Smooth muscle cell (in vitro differentiated cells): ENCODE measurements around the gene AUTS2. TPM values are rescaled to one million over a fixed set of nuclear protein-coding genes. Genes with fewer than 3 reads are reported as not detected.

Experiments
- DNase-seq: peaks from one replicate; lab custom pipeline; 2025; ENCODE audit not compliant: unreplicated experiment; lab: John Stamatoyannopoulos, UW
- H2AFZ ChIP-seq: fragments of 200-600 bp; sonication (generic); 2 replicates; pipeline ENCODE4 v1.6.0; 2016; ENCODE audit warnings: antibody characterized with exemption, low read depth, mild to moderate bottlenecking
- H3F3A ChIP-seq: fragments of 200-600 bp; sonication (generic); 2 replicates; pipeline ENCODE4 v1.6.0; 2017; ENCODE audit warnings: antibody characterized with exemption, low read depth
- H3K27ac ChIP-seq: fragments of 200-600 bp; sonication (generic); 2 replicates; pipeline ENCODE4 v1.5.1; 2016; ENCODE audit warnings: low read depth, mild to moderate bottlenecking
- H3K27me3 ChIP-seq: fragments of 200-600 bp; sonication (generic); 2 replicates; pipeline ENCODE4 v1.6.1; 2016; ENCODE audit warnings: low read depth, mild to moderate bottlenecking
- H3K36me3 ChIP-seq: fragments of 200-600 bp; sonication (generic); 2 replicates; pipeline ENCODE4 v1.5.1; 2016; ENCODE audit warnings: low read depth
- H3K4me1 ChIP-seq: fragments of 200-600 bp; sonication (generic); 2 replicates; pipeline ENCODE4 v1.5.1; 2016; ENCODE audit warnings: low read depth
- H3K4me2 ChIP-seq: fragments of 200-600 bp; sonication (generic); 2 replicates; pipeline ENCODE4 v1.6.0; 2016; ENCODE audit warnings: mild to moderate bottlenecking
- H3K4me3 ChIP-seq: fragments of 200-600 bp; sonication (generic); 2 replicates; pipeline ENCODE4 v1.5.1; 2016; ENCODE audit warnings: mild to moderate bottlenecking
- H3K79me2 ChIP-seq: fragments of 200-600 bp; sonication (generic); 2 replicates; pipeline ENCODE4 v1.6.0; 2016; ENCODE audit warnings: low read depth, mild to moderate bottlenecking
- H3K9ac ChIP-seq: fragments of 200-600 bp; sonication (generic); 2 replicates; pipeline ENCODE4 v1.6.0; 2016; ENCODE audit warnings: low read depth
- H3K9me3 ChIP-seq: fragments of 200-600 bp; sonication (generic); replicated peaks from 2 replicates; pipeline ENCODE4 v1.5.1; 2016; ENCODE audit warnings: low read depth
- H4K20me1 ChIP-seq: fragments of 200-600 bp; sonication (generic); 2 replicates; pipeline ENCODE4 v1.6.0; 2016; ENCODE audit warnings: low read depth
- WGBS: methylation state at CpG from one replicate; pipeline ENCODE4 v1.1.7; 2016; ENCODE audit warnings: low lambda C conversion rate; 5-methylcytosine and 5-hydroxymethylcytosine counted together
- polyA plus RNA-seq: library from polyadenylated mRNA; unstranded; fragments of >200 nt; fragmentation: Nextera tagmentation; extraction: Ambion mirVana; gene quantifications from 2 replicates; pipeline ENCODE4 v1.2.1, GENCODE V29; 2016
- total RNA-seq: library from RNA; depleted of rRNA; stranded (reverse); fragments of >200 nt; gene quantifications from 2 replicates; pipeline ENCODE4 v1.2.3, GENCODE V29; 2014
- TF ChIP-seq, protein P1 (sequence below): fragments of 200-600 bp; sonication (generic); IDR thresholded peaks from 2 replicates; pipeline ENCODE4 v1.5.1; 2017; ENCODE audit warnings: borderline replicate concordance, mild to moderate bottlenecking, antibody characterized with exemption; ENCODE audit not compliant: insufficient read depth, poor library complexity, severe bottlenecking

Gene AUTS2
- total and polyA plus RNA-seq, 2 experiments from 2014 or later: 6.5 to 8.6 TPM

DNA sequence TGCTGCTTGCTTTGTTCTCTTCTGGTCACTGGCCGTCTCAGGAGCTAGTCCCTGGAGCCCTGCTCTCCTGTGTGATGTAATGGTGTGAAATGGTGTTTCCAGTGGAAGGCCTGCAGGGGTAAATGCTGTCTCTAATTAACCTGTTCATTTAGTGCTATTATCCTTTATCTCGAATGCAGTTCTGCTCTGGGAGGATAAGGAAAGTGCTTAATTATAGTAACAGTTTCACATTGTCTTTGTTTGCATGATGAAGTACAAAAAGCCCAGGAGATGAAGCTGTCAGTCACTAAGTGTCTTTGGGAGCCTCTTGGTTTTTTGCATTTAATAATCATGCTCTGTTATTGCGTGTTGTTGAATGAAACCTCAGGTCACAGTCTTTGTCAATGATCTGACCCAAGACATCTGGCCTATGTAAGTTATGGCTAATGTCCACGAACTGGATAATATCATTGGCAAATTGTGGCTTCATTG, 778.3 kb downstream of the AUTS2 start:
- Histone ChIP-seq H2AFZ (no peak overlapping the region), H3K36me3 (no peaks in the 10 kb centered on the region), H3K9me3 (no peaks in the 10 kb centered on the region), H3K4me2 (no peak overlapping the region), H3K4me3 (no peak overlapping the region), H3F3A (no peaks in the 10 kb centered on the region), H3K79me2 (no peaks in the 10 kb centered on the region), H3K27ac (no peak overlapping the region), H3K27me3 (no peaks in the 10 kb centered on the region), H4K20me1 (no peaks in the 10 kb centered on the region), H3K9ac (no peak overlapping the region), H3K4me1 (peaks cover 3% of the 10 kb centered on the region)
- WGBS: 66% methylated on average over 4 of the region's 4 CpGs
- TF ChIP-seq, protein P1, sequence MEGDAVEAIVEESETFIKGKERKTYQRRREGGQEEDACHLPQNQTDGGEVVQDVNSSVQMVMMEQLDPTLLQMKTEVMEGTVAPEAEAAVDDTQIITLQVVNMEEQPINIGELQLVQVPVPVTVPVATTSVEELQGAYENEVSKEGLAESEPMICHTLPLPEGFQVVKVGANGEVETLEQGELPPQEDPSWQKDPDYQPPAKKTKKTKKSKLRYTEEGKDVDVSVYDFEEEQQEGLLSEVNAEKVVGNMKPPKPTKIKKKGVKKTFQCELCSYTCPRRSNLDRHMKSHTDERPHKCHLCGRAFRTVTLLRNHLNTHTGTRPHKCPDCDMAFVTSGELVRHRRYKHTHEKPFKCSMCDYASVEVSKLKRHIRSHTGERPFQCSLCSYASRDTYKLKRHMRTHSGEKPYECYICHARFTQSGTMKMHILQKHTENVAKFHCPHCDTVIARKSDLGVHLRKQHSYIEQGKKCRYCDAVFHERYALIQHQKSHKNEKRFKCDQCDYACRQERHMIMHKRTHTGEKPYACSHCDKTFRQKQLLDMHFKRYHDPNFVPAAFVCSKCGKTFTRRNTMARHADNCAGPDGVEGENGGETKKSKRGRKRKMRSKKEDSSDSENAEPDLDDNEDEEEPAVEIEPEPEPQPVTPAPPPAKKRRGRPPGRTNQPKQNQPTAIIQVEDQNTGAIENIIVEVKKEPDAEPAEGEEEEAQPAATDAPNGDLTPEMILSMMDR: no peak
- DNase-seq: no peak

DNA sequence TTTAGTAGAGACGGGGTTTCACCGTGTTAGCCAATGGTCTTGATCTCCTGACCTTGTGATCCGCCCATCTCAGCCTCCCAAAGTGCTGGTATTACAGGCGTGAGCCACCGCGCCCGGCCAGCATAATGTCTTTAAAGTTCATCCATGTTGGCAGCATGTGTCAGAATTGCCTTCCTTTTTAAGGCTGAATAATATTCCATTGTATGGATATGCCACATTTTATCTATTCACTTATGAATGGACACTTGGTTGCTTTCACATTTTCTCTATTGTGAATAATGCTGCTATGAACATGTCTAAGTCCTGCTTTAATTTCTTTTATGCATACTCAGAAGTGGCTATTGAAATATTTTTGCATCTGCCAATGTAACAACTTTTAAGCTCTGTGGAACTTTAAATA, 779.7 kb downstream of the AUTS2 start:
- no peaks in the 10 kb centered on the region for H3K27me3 ChIP-seq
- no peaks in the 10 kb centered on the region for H3K79me2 ChIP-seq
- H3K27ac ChIP-seq: no peak overlapping the region
- peaks cover 3% of the 10 kb centered on the region for H3K4me1 ChIP-seq
- H3F3A ChIP-seq: no peaks in the 10 kb centered on the region
- no peak overlapping the region for H3K4me3 ChIP-seq
- no peak overlapping the region for H3K9ac ChIP-seq
- H4K20me1 ChIP-seq: no peaks in the 10 kb centered on the region
- H3K4me2 ChIP-seq: no peak overlapping the region
- TF ChIP-seq, protein P1: no peak
- WGBS: 97% methylated on average over 7 of the region's 7 CpGs
- no peak for DNase-seq
- no peaks in the 10 kb centered on the region for H3K36me3 ChIP-seq
- H2AFZ ChIP-seq: no peak overlapping the region
- no peaks in the 10 kb centered on the region for H3K9me3 ChIP-seq

DNA sequence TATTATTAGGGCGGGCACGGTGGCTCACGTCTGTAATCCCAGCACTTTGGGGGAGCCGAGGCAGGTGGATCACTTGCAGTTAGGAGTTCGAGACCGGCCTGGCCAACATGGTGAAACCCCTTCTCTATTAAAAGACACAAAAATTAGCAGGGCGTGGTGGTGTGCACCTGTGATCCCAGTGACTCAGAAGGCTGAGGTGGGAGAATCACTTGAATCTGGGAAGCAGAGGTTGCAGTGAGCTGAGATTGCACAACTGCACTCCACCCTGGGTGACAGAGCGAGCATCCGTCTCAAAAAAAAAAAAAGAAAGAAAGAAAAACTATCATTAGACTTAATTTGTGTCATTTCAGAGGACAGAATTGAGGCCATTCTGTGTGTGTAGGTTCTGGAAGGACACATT, 780.9 kb downstream of the AUTS2 start:
- Histone ChIP-seq H3K27ac (no peak overlapping the region), H3K9ac (no peak overlapping the region), H3K4me2 (no peak overlapping the region), H3K79me2 (no peaks in the 10 kb centered on the region), H3K36me3 (no peaks in the 10 kb centered on the region), H2AFZ (no peak overlapping the region), H3K4me1 (peaks cover 7% of the 10 kb centered on the region), H3K4me3 (no peak overlapping the region), H4K20me1 (no peaks in the 10 kb centered on the region), H3K9me3 (no peaks in the 10 kb centered on the region), H3F3A (no peaks in the 10 kb centered on the region), H3K27me3 (no peaks in the 10 kb centered on the region)
- TF ChIP-seq, protein P1: no peak
- WGBS: 91% methylated on average over 9 of the region's 9 CpGs
- DNase-seq: no peak

DNA sequence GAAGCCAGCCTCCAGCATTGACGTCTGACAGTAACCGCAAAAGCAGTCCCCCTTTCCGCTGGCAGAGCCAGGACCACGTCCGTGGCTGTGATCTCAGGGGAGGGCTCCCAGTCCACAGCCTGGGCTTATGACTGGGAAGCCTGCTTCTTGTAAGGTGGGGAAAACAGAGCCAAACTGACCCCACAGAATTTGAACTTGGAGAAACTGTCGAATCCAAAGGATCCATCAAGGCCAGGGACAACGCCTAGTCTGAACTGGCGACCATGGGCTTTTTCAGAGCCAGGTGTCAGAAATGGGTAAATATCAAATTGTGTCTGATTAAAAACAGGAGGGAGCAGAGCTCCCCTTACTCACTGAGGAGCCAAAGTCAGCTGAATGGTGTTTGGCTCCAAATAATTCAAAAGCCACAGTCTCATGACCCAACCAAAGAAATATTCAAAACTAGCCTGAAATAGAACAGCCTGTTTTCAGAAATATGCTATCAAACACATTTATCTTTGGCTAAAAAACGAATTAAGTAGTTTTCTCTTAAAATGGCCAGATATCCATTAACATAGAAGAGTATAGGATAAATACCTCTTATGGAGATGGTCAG, 782.2 kb downstream of the AUTS2 start:
- no peaks in the 10 kb centered on the region for H3K9me3 ChIP-seq
- H3K4me1 ChIP-seq: peaks cover 7% of the 10 kb centered on the region
- H3K36me3 ChIP-seq: no peaks in the 10 kb centered on the region
- H4K20me1 ChIP-seq: no peaks in the 10 kb centered on the region
- no peaks in the 10 kb centered on the region for H3K79me2 ChIP-seq
- no peak overlapping the region for H3K27ac ChIP-seq
- no peaks in the 10 kb centered on the region for H3K27me3 ChIP-seq
- H3K9ac ChIP-seq: no peak overlapping the region
- no peaks in the 10 kb centered on the region for H3F3A ChIP-seq
- DNase-seq: no peak
- no peak overlapping the region for H3K4me3 ChIP-seq
- no peak overlapping the region for H2AFZ ChIP-seq
- TF ChIP-seq, protein P1: no peak
- 80% methylated on average over 9 of the region's 9 CpGs for WGBS
- no peak overlapping the region for H3K4me2 ChIP-seq
